ACHN (cell line): ENCODE data around the gene SLC18A2.
"Not testable (repeated sequence)": the region's sequence is repeated elsewhere in the genome, so short reads cannot be mapped to it uniquely, and the experiment has no call there.

Source experiments
- DNase-seq: peaks from one replicate; pipeline ENCODE4 v3.0.0-alpha.2; 2015
- in situ Hi-C: cut with HindIII; loops from 2 replicates; pipeline ENCODE4 v1.10.0; 2017; ENCODE audit warnings: low sequenced_read_pairs, low pct_ligation_motif_present, low pct_unique_long_range_greater_than_20kb

SLC18A2 gene

GRCh38 chr10:117226813-117227451 lies 14.0 kb upstream of the SLC18A2 start:
- peak; percentile 63 for DNase-seq
- in situ Hi-C loops: no loop called here

DNA sequence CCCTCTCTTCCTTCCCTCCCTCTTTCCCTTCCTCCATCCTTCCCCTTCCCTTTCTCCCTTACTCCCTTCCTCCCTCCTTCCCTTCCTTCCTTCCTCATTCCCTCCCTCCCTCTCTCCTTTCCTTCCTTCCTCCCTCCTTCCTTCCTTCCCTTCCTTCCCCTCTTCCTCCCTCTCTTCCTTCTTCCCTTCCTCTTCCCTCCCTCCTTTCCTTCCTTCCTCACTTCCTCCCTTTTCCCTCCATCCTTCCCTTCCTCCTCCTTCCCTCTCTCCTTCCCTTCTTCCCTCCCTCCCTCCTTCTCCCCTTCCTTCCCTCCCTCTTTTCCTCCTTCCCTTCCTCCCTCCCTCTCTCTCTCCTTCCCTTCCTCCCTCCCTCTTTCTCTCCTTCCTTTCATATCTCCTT lies 12.7 kb upstream of the SLC18A2 start:
- in situ Hi-C loops: no loop called here
- no peak for DNase-seq

DNA sequence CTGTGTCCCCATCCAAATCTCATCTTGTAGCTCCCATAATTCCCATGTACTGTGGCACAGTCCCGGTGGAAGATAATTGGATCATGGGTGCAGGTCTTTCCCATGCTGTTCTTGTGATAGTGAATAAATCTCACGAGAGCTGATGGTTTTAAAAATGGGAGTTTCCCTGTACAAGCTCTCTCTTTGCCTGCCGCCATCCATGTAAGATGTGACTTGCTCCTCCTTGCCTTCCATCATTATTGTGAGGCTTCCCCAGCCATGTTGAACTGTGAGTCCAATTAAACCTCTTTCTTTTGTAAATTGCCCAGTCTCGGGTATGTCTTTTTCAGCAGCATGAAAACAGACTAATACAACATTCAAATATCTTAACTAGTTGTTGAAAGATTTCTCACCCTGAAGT lies 10.8 kb upstream of the SLC18A2 start:
- in situ Hi-C loops, DNase-seq: not testable (repeated sequence)

DNA sequence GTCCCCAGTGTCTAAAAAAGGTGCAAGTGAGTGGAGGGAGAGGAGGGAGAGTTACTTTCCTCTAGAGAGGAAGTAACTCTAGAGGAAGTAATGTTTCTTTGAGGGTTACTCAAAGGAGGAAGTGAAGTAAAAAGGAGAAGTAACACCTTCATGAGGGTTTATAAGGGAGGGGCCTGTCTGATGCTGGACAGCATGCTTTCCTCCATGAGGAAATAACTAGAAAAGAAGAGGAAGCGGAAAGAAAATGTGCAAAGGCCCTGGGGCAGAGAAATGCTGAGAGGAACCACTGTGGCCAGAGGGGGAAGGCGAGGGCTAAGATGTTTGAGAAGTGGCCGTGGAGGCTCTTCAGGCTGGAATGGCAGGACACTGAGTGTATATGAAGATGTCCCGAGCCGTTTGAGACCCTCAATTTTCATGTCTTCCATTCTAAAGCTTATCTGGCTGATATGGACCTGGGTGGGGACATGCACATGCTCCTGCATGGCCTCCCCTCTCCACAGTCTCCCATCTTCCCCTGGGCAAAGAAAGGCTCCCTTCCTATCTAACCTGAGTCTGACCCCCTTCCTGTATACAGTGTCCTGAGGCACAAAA lies 3.4 kb upstream of the SLC18A2 start:
- no peak for DNase-seq
- in situ Hi-C loops: no loop called here

- no peak for DNase-seq
- in situ Hi-C loops: no loop called here
Observed at GRCh38 chr10:117239051-117239450, 1.9 kb upstream of the SLC18A2 start.

DNA sequence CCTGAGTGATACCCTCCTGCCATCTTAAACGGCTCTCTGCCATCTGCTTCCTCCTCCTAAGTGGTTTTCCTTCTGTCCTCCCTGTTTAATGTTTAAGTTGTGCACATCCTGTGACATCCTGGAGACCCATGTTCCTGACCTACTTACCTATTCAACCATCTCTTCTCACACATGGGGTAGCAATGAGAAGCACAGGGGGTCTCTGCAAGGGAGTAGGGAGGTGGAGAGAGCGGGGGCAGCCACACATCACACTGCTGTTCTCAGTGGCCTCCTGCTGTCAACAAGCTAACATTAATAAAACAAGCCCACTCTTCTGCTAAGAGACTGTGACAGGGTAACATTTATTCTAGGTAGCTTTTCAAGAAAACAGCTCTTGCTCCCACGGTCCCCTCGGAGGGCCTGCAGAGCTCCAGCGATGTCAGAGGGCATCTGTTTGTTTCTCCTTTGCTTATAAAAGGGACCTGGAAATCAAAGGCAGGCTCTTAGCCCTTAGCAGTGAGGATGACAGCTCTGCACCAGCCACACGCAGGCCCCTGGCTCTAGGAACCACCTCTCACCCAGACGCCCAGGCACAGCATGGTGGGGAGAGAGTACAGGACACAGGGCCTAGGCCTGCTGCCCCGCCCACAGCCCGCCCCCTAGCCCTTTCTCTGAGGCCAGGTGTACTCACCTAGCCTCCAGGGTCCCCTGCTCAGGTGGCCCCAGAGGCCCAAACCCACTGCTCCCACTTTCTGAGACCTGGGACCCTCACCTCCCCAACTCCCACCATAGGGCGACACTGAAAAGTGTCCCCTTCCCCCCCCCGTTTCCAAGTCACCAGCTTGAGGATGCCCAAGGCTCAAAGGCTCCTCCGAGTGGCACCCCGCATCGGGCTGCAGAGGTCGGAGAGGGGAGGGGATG lies 943 bp upstream of the SLC18A2 start:
- in situ Hi-C loops: no loop called here
- DNase-seq: no peak

DNA sequence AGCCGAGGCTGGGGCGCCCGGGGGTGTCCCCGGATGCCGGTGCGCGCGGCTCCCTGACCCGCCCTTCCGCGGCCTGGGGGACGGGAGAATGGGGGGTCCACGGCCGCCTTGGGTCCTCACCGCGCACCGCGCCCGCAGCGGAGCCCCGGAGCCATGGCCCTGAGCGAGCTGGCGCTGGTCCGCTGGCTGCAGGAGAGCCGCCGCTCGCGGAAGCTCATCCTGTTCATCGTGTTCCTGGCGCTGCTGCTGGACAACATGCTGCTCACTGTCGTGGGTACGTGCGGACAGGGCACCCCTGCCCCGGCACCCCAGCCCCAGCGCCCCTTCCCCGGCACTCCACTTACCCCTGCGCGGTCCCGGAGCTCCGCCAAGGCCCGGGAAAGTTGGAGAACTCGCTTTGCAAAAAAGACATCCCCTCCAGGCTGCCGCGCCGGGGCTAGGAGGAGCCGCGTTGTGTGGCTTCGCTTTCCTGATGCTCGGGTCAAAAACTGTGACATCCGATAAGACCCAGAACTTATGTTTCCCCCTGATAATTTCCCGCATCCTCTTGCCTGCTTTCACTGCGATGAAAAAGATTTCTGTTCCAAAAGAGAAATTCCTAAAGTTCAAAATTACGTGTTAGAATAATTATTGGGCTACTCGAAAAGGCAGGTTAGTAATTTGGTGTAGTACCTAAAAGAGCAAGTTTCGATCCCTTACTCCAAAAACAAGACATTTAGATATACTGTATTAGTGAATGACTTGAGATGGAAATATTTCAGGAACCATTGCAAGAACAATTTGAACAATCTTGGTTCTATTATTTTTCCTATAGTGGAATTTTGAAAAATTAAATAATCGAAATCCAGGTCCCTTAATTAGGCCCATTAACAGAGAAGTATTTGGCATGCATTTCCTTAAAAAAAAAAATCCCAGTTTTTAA lies 888 bp downstream of the SLC18A2 start:
- DNase-seq: no peak
- in situ Hi-C loops: no loop called here

DNA sequence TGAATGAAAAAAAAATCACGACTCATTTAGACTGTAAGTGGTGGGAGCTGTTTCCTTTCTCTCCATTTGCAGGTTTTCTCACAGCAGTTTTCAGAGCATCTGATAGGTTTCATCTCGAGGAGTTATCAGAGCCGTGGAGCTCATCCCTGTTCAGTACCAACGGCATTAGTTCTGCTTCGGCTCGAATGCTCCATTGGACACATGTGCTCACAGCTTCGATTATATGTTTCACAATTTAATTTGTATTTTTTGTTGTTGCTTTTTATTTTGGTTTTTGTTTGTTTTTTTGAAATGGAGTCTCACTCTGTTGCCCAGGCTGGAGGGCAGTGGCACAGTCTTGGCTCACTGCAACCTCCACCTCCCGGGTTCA lies 1.5 kb downstream of the SLC18A2 start:
- DNase-seq: no peak
- in situ Hi-C loops: no loop called here

GRCh38 chr10:117246997-117247671 lies 6.2 kb downstream of the SLC18A2 start:
- DNase-seq: no peak
- in situ Hi-C loops: no loop called here

DNA sequence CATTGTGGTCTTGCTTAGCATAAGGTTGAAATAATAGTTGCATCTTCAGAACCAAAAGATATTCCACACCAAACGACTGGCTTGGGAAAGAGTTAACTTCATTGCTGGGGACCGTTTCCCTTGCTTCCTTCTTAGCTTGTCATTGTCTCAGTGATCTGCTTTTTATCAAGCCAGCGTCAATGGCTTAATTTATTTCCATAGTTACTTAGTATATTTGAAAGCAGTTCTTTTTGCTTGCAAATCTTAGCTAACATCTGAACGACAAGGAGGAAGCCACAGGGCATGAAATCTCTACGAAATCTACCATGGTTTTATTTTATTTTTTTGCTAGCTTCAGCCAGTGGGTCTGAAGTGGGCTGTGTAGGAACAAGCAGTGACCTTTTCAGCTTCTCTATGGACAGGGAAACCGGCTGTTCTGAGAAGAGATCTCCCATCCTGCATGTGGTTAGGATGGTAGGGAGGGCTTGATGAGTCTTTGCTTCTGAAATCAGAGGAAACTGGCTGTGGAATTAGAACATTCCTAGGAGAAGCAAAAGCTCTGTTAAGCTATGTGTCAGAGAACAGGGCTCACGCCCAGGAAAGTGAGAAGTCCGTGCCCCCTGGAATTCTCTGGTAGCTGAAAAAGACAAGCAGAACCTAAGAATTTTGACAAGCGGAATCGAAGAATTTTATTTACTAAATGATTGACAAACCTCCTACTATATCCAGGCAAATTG lies 8.0 kb downstream of the SLC18A2 start:
- in situ Hi-C loops: no loop called here
- no peak for DNase-seq

DNA sequence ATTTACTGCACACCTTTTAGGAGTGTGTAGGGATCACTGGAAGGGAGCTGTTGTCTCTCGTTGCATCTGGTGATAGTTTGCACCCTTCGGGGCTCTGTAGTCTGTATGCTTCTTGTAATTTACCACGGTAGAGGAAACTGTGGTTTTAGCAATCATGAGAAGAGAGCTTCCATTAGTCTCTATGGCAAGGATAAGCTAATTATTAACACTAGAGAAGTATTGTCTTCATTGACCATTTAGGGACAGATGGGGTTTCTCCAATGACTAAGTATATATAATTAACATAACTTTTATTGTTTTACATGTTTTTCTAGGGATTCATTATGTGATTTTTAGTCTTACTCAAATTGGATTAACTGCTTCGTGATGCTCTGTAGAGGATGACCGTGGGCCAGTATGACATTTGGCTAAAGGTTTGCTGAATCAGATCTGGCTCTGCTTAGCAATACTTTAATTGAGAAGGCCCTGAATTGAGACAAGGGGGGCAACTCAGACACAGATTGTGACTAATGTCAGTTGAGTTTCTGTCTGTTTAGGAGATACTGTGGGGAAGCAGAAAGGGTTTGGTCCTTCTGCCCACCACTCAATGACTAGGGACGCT lies 8.7 kb downstream of the SLC18A2 start:
- DNase-seq: no peak
- in situ Hi-C loops: no loop called here

- in situ Hi-C loops: no loop called here
- DNase-seq: no peak
Observed at GRCh38 chr10:117250411-117250810, 9.5 kb downstream of the SLC18A2 start.

DNA sequence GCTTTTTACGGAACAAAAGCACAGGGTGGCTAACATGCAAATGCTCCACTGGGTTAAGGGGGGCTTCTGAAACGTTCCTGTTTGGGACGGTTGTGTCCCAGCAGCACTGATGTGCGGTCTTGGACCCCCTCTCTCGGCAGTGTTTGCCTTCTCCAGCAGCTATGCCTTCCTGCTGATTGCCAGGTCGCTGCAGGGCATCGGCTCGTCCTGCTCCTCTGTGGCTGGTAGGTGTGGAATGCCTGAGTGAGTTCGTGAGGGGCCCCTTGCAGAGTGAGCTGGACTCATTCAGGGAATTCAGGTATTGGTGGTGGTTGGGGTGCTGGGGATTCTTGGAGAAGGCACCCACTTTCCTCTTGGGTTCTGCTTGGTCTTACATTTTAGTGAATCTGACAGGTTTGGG lies 13.0 kb downstream of the SLC18A2 start:
- no peak for DNase-seq
- in situ Hi-C loops: no loop called here

DNA sequence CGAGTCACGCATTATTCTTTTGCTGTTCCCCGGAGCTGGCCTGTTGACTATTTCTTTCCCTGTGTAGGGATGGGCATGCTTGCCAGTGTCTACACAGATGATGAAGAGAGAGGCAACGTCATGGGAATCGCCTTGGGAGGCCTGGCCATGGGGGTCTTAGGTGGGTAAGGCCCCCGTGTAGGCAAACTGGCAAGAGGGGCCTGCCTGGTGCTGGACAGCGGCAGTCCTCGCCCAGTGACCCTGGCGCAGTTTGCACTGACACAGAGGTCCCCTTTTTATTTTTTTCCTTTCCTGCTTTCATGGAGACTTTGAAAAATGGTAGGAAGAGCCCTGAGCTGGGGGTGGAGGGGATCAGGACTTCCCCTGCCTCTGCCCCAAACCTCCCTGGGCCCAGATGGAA lies 13.4 kb downstream of the SLC18A2 start:
- DNase-seq: no peak
- in situ Hi-C loops: no loop called here

DNA sequence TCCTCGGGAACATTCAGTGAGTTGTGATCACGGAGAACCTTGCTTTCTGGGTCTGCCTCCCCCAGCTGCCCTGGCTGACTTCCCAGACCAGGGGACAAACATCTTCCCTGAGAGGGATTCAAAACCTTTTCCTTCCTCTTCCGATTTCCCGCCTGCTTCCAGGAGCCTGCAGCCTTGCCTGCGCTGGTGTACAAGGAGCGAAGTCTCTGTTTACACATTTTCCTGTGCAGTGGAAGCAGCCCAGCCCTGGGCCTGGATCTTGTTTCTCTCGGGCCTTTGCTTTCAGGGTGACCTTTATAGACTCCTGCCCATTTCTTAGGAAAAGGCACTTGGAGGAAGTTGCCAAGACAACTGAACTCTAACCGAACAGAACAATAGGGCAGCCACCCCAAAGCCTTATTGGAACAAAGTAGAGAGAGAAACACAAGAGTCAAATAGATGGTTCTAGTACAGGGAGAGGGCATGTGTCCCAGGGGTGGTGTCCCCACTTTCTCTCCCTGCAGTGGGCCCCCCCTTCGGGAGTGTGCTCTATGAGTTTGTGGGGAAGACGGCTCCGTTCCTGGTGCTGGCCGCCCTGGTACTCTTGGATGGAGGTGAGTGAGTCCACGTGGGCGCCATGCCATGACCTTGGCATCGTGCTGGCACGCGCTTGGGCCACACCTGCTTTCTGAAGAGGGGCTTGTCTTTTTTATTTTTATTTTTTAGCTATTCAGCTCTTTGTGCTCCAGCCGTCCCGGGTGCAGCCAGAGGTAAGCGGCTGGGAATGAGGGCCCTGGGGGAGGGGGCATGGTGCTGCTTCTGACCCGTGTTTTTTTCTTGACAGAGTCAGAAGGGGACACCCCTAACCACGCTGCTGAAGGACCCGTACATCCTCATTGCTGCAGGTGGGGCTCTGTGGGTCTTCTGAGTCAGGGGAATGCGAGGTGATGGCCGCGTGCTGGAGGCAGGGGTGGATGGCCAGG lies 14.1 kb downstream of the SLC18A2 start:
- in situ Hi-C loops: no loop called here
- no peak for DNase-seq

- DNase-seq: no peak
- in situ Hi-C loops: no loop called here
Observed at GRCh38 chr10:117255835-117256460, 15.0 kb downstream of the SLC18A2 start.
